ENCODE data around the gene MPLKIP.
"Not testable (repeated sequence)": the region's sequence is repeated elsewhere in the genome, so short reads cannot be mapped to it uniquely, and the experiment has no call there.

MPLKIP gene

DNA sequence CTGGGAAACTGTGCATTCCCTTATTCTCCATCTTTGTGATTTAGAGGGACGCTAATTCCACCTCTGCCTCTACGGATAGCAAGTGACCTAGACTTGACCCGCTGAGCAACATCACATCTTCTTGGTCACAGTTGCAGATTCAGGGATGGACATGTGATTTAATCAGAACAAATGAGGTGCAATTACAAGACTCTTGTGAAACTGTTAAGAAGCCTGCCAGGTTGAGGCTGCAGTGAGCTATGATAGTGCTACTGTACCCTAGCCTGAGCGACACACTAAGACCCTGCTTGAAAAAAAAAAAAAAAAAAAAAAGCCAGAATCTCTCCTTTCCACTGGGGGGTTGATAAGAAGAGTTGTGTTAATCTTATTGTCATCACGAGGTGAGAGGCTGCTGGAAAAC is 14.4 kb downstream of the MPLKIP start:
- Histone ChIP-seq H2BK120ac (ENCODE audit: low read depth, low read length) (no peak overlapping the region), H3K4me1 (ENCODE audit: control insufficient read depth, insufficient read depth, low read depth, low read length) (peaks cover 7% of the 10 kb centered on the region), H3K36me3 (ENCODE audit: control insufficient read depth in 1 of 2, insufficient read depth in 2 of 2, low read depth in 1 of 2, low read length in 2 of 2) (peaks cover 2 to 3% of the 10 kb centered on the region in 2 experiments), H2AK5ac (ENCODE audit: low read length, severe bottlenecking) (no peak overlapping the region), H2BK15ac (ENCODE audit: low read depth, poor library complexity, severe bottlenecking) (no peak overlapping the region), H3K9me3 (ENCODE audit: control insufficient read depth, low read length) (no peaks in the 10 kb centered on the region), H4K8ac (ENCODE audit: low read length) (no peak overlapping the region), H3K27me3 (ENCODE audit: control insufficient read depth in 1 of 2, insufficient read depth in 1 of 2, low read length in 2 of 2) (no peaks in the 10 kb centered on the region), H3K9ac (ENCODE audit: low read length) (no peak overlapping the region), H3K27ac (ENCODE audit: low read length, poor library complexity, severe bottlenecking) (no peak overlapping the region), H3K14ac (ENCODE audit: low read length in 2 of 2) (no peak overlapping the region), H3K23ac (ENCODE audit: low read length in 2 of 2) (no peak overlapping the region), H3K4ac (ENCODE audit: low read depth in 1 of 2, low read length in 2 of 2) (no peak overlapping the region), H2BK12ac (ENCODE audit: low read length in 2 of 2) (no peak overlapping the region), H3K4me2 (ENCODE audit: low read length, poor library complexity, severe bottlenecking) (no peak overlapping the region), H3K18ac (ENCODE audit: low read depth in 1 of 2, low read length in 2 of 2) (no peak overlapping the region), H3K79me1 (replicated peaks; ENCODE audit: low read length, poor library complexity, severe bottlenecking) (peaks cover 16% of the 10 kb centered on the region), H4K91ac (ENCODE audit: low read length) (no peak overlapping the region), H3K4me3 (ENCODE audit: insufficient read depth in 1 of 2, low read depth in 1 of 2, low read length in 2 of 2) (no peak overlapping the region), H2AFZ (ENCODE audit: low read depth, low read length) (no peak overlapping the region), H2BK5ac (ENCODE audit: low read depth, low read length, poor library complexity, severe bottlenecking) (no peak overlapping the region)
- 82% methylated on average over 4 of the region's 5 CpGs for WGBS
- no peak for DNase-seq

DNA sequence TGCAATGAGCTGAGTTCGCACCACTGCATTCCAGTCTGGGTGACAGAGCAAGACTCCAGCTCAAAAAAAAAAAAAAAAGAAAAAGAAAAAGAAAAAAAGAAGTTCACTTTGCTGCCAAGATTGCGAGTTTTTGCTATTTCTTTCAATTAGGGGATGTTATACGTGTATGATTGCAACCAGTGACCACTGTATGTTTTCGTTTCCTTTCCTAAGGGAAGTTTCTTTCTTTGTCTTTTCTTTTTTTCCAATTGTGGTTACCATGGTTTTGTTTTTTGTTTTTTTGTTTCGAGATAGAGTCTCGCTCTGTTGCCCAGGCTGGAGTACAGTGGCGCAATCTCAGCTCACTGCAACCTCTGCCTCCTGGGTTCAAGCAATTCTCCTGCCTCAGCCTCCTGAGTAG is 16.2 kb downstream of the MPLKIP start:
- not testable (repeated sequence) for H2BK120ac ChIP-seq (ENCODE audit: low read depth, low read length); H2BK12ac ChIP-seq (ENCODE audit: low read length in 2 of 2); H4K8ac ChIP-seq (ENCODE audit: low read length); H2AK5ac ChIP-seq (ENCODE audit: low read length, severe bottlenecking); H3K27ac ChIP-seq (ENCODE audit: low read length, poor library complexity, severe bottlenecking); H3K4me1 ChIP-seq (ENCODE audit: control insufficient read depth, insufficient read depth, low read depth, low read length); H3K4me2 ChIP-seq (ENCODE audit: low read length, poor library complexity, severe bottlenecking); H3K18ac ChIP-seq (ENCODE audit: low read depth in 1 of 2, low read length in 2 of 2); H3K9me3 ChIP-seq (ENCODE audit: control insufficient read depth, low read length); H3K4me3 ChIP-seq (ENCODE audit: insufficient read depth in 1 of 2, low read depth in 1 of 2, low read length in 2 of 2); H3K36me3 ChIP-seq (ENCODE audit: control insufficient read depth in 1 of 2, insufficient read depth in 2 of 2, low read depth in 1 of 2, low read length in 2 of 2); H2BK15ac ChIP-seq (ENCODE audit: low read depth, poor library complexity, severe bottlenecking); H3K4ac ChIP-seq (ENCODE audit: low read depth in 1 of 2, low read length in 2 of 2); DNase-seq; H3K14ac ChIP-seq (ENCODE audit: low read length in 2 of 2); H2BK5ac ChIP-seq (ENCODE audit: low read depth, low read length, poor library complexity, severe bottlenecking); H3K9ac ChIP-seq (ENCODE audit: low read length); H2AFZ ChIP-seq (ENCODE audit: low read depth, low read length); H4K91ac ChIP-seq (ENCODE audit: low read length); H3K27me3 ChIP-seq (ENCODE audit: control insufficient read depth in 1 of 2, insufficient read depth in 1 of 2, low read length in 2 of 2); H3K23ac ChIP-seq (ENCODE audit: low read length in 2 of 2)
- 85% methylated on average over 7 of the region's 7 CpGs for WGBS
- H3K79me1 ChIP-seq (replicated peaks; ENCODE audit: low read length, poor library complexity, severe bottlenecking), result peaks cover 19% of the 10 kb centered on the region

DNA sequence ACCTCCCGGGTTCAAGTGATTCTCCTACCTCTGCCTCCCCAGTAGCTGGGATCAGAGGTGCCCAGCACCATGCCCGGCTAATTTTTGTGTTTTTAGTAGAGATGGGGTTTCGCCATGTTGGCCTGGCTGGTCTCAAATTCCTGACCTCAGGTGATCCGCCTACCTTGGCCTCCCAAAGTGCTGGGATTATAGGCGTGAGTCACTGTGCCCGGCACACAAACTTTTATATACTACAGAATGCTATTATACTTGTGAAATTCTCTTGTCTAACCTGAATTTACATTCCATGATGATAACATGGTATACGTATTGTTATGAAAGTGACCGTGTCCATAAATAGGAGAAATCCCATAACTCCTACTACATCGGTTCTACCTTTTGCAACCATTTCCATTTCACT is 17.2 kb downstream of the MPLKIP start:
- not testable (repeated sequence) for H4K8ac ChIP-seq (ENCODE audit: low read length); H4K91ac ChIP-seq (ENCODE audit: low read length); H3K4me1 ChIP-seq (ENCODE audit: control insufficient read depth, insufficient read depth, low read depth, low read length); H2BK12ac ChIP-seq (ENCODE audit: low read length in 2 of 2); H3K27ac ChIP-seq (ENCODE audit: low read length, poor library complexity, severe bottlenecking); H3K14ac ChIP-seq (ENCODE audit: low read length in 2 of 2); H3K18ac ChIP-seq (ENCODE audit: low read depth in 1 of 2, low read length in 2 of 2); H3K9me3 ChIP-seq (ENCODE audit: control insufficient read depth, low read length); H2BK120ac ChIP-seq (ENCODE audit: low read depth, low read length); H3K9ac ChIP-seq (ENCODE audit: low read length); H2AFZ ChIP-seq (ENCODE audit: low read depth, low read length); H2BK5ac ChIP-seq (ENCODE audit: low read depth, low read length, poor library complexity, severe bottlenecking); H2BK15ac ChIP-seq (ENCODE audit: low read depth, poor library complexity, severe bottlenecking); H2AK5ac ChIP-seq (ENCODE audit: low read length, severe bottlenecking); H3K27me3 ChIP-seq (ENCODE audit: control insufficient read depth in 1 of 2, insufficient read depth in 1 of 2, low read length in 2 of 2); H3K4me2 ChIP-seq (ENCODE audit: low read length, poor library complexity, severe bottlenecking); DNase-seq; H3K23ac ChIP-seq (ENCODE audit: low read length in 2 of 2); H3K36me3 ChIP-seq (ENCODE audit: control insufficient read depth in 1 of 2, insufficient read depth in 2 of 2, low read depth in 1 of 2, low read length in 2 of 2); H3K4me3 ChIP-seq (ENCODE audit: insufficient read depth in 1 of 2, low read depth in 1 of 2, low read length in 2 of 2); H3K4ac ChIP-seq (ENCODE audit: low read depth in 1 of 2, low read length in 2 of 2)
- WGBS, result over 99% methylated on average over 7 of the region's 9 CpGs
- peaks cover 17% of the 10 kb centered on the region for H3K79me1 ChIP-seq (replicated peaks; ENCODE audit: low read length, poor library complexity, severe bottlenecking)

- Histone ChIP-seq H2AK5ac (ENCODE audit: low read length, severe bottlenecking) (no peak overlapping the region), H3K14ac (ENCODE audit: low read length in 2 of 2) (no peak overlapping the region), H3K23ac (ENCODE audit: low read length in 2 of 2) (no peak overlapping the region), H4K91ac (ENCODE audit: low read length) (no peak overlapping the region), H3K27ac (ENCODE audit: low read length, poor library complexity, severe bottlenecking) (peak overlapping the region; percentile 29), H2AFZ (ENCODE audit: low read depth, low read length) (no peak overlapping the region), H3K4ac (ENCODE audit: low read depth in 1 of 2, low read length in 2 of 2) (no peak overlapping the region), H3K27me3 (ENCODE audit: control insufficient read depth in 1 of 2, insufficient read depth in 1 of 2, low read length in 2 of 2) (no peaks in the 10 kb centered on the region), H2BK5ac (ENCODE audit: low read depth, low read length, poor library complexity, severe bottlenecking) (no peak overlapping the region), H2BK120ac (ENCODE audit: low read depth, low read length) (no peak overlapping the region), H3K9ac (ENCODE audit: low read length) (no peak overlapping the region), H3K4me2 (ENCODE audit: low read length, poor library complexity, severe bottlenecking) (no peak overlapping the region), H3K18ac (ENCODE audit: low read depth in 1 of 2, low read length in 2 of 2) (no peak overlapping the region), H4K8ac (ENCODE audit: low read length) (no peak overlapping the region), H3K79me1 (replicated peaks; ENCODE audit: low read length, poor library complexity, severe bottlenecking) (peaks cover 19% of the 10 kb centered on the region), H3K9me3 (ENCODE audit: control insufficient read depth, low read length) (no peaks in the 10 kb centered on the region), H2BK15ac (ENCODE audit: low read depth, poor library complexity, severe bottlenecking) (no peak overlapping the region), H3K4me3 (ENCODE audit: insufficient read depth in 1 of 2, low read depth in 1 of 2, low read length in 2 of 2) (no peak overlapping the region), H3K4me1 (ENCODE audit: control insufficient read depth, insufficient read depth, low read depth, low read length) (peaks cover 5% of the 10 kb centered on the region), H3K36me3 (ENCODE audit: control insufficient read depth in 1 of 2, insufficient read depth in 2 of 2, low read depth in 1 of 2, low read length in 2 of 2) (peaks cover 5 to 11% of the 10 kb centered on the region in 2 experiments), H2BK12ac (ENCODE audit: low read length in 2 of 2) (no peak overlapping the region)
- no CpG with 5 or more reads among the region's 2 CpGs for WGBS
- DNase-seq, result no peak
Measured at GRCh38 chr7:40115936-40116335, 18.5 kb downstream of the MPLKIP start.
